Measurements from ENCODE around the gene SLC35D3.

DNA sequence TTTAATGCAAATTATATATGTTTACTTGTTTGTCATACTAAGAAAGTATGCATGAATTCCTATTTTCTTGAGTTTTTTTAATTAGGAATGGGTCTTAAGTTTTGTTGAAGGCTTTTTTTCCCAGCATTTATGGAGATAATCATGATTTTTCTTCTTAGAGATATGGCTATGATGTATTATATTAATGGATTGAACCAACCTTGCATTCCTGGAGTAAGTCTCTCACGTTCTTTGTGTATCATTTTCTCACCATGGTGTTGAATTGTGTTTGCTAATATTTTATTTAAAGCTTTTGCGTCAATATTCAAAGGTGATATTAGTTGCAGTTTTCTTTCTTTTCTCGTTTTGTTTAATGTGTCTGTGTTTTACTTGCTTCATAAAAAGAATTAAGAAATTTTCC, 48.4 kb upstream of the SLC35D3 start:
- TF ChIP-seq EZH2 (IDR thresholded peaks at IDR 0.05), result no peak
- TF ChIP-seq, protein P1, sequence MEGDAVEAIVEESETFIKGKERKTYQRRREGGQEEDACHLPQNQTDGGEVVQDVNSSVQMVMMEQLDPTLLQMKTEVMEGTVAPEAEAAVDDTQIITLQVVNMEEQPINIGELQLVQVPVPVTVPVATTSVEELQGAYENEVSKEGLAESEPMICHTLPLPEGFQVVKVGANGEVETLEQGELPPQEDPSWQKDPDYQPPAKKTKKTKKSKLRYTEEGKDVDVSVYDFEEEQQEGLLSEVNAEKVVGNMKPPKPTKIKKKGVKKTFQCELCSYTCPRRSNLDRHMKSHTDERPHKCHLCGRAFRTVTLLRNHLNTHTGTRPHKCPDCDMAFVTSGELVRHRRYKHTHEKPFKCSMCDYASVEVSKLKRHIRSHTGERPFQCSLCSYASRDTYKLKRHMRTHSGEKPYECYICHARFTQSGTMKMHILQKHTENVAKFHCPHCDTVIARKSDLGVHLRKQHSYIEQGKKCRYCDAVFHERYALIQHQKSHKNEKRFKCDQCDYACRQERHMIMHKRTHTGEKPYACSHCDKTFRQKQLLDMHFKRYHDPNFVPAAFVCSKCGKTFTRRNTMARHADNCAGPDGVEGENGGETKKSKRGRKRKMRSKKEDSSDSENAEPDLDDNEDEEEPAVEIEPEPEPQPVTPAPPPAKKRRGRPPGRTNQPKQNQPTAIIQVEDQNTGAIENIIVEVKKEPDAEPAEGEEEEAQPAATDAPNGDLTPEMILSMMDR (IDR thresholded peaks at IDR 0.05), result no peak
